ENCODE results near the gene TSNAXIP1. TPM values are rescaled to one million over a fixed set of nuclear protein-coding genes. Genes with fewer than 3 reads are reported as not detected.

Gene TSNAXIP1
- total and polyA plus RNA-seq, 4 donors = 4.1 to 8.7 (median 5.0) TPM

- H3K9me3 ChIP-seq (ENCODE audit: control insufficient read depth in 4 of 4, insufficient read depth in 3 of 4, low read length in 3 of 4) = no peaks in the 10 kb centered on the region
- H3K9ac ChIP-seq (ENCODE audit: insufficient read depth in 1 of 2, low read length in 2 of 2) = no peak overlapping the region
- no peaks in the 10 kb centered on the region for H3K27me3 ChIP-seq (ENCODE audit: control insufficient read depth in 3 of 3, insufficient read depth in 3 of 3, low read length in 2 of 3)
- peaks cover 0 to 5% (median 2%) of the 10 kb centered on the region in 5 donors for H3K4me1 ChIP-seq (ENCODE audit: control insufficient read depth in 5 of 5, insufficient read depth in 5 of 5, low read length in 5 of 5)
- TF ChIP-seq CTCF (IDR thresholded peaks at IDR 0.05; ENCODE audit: control extremely low read depth, extremely low read depth) = no peak
- no peak for ATAC-seq (ENCODE audit: insufficient read depth, low FRiP score)
- H3K27ac ChIP-seq (ENCODE audit: low read depth in 1 of 2, low read length in 1 of 2) = no peak overlapping the region
- H3K36me3 ChIP-seq (ENCODE audit: control insufficient read depth in 4 of 4, insufficient read depth in 4 of 4, low read length in 4 of 4) = no peaks in the 10 kb centered on the region
- DNase-seq = no peak
- 97 to 100% methylated on average over 1 of the region's 1 CpG for WGBS, 2 donors
- no peak overlapping the region for H3K4me3 ChIP-seq
These were observed 5.2 kb downstream of the TSNAXIP1 start for GRCh38 chr16:67811899-67812298.

DNA sequence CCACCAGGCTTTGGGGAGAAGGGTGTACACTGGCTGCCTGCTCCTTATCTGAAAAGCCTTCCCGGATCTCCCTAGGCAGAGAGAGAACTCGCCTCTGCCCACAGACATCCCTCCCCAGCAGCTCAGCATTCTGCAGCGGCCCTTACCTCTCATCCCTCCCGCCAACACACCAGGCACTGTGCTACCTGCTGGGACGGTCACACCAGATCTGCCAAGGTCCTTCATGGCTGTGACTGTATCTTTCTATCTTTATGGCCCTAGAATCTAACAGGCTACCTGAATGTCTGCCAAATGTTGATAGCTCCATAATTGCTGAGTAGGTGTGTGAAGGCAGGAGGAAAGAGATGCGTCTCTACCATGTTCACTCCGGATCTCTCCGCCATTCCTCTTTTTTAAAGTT lies 7.9 kb downstream of the TSNAXIP1 start:
- Histone ChIP-seq H3K4me1 (ENCODE audit: control insufficient read depth in 5 of 5, insufficient read depth in 5 of 5, low read length in 5 of 5) (no peaks in the 10 kb centered on the region), H3K4me3 (no peak overlapping the region)
- TF ChIP-seq CTCF (IDR thresholded peaks at IDR 0.05; ENCODE audit: control extremely low read depth, extremely low read depth) = no peak

GRCh38 chr16:67820608-67821259 lies 14.0 kb downstream of the TSNAXIP1 start:
- H3K9ac ChIP-seq (ENCODE audit: insufficient read depth in 1 of 2, low read length in 2 of 2) = no peak overlapping the region
- no peak overlapping the region for H3K4me3 ChIP-seq
- ATAC-seq (ENCODE audit: insufficient read depth, low FRiP score) (no peak), DNase-seq (no peak)
- no peaks in the 10 kb centered on the region for H3K27me3 ChIP-seq (ENCODE audit: control insufficient read depth in 3 of 3, insufficient read depth in 3 of 3, low read length in 2 of 3)
- H3K27ac ChIP-seq (ENCODE audit: low read depth in 1 of 2, low read length in 1 of 2) = no peak overlapping the region
- TF ChIP-seq CTCF (IDR thresholded peaks at IDR 0.05; ENCODE audit: control extremely low read depth, extremely low read depth) = no peak
- H3K4me1 ChIP-seq (ENCODE audit: control insufficient read depth in 5 of 5, insufficient read depth in 5 of 5, low read length in 5 of 5) = no peaks in the 10 kb centered on the region
- 94 to 95% methylated on average over 11 of the region's 11 CpGs for WGBS, 2 donors
- H3K9me3 ChIP-seq (ENCODE audit: control insufficient read depth in 4 of 4, insufficient read depth in 3 of 4, low read length in 3 of 4) = no peaks in the 10 kb centered on the region
- no peaks in the 10 kb centered on the region for H3K36me3 ChIP-seq (ENCODE audit: control insufficient read depth in 4 of 4, insufficient read depth in 4 of 4, low read length in 4 of 4)

More for the DNA sequence above, 7.9 kb downstream of the TSNAXIP1 start:
- Histone ChIP-seq H3K36me3 (ENCODE audit: control insufficient read depth in 4 of 4, insufficient read depth in 4 of 4, low read length in 4 of 4) (no peaks in the 10 kb centered on the region), H3K27me3 (ENCODE audit: control insufficient read depth in 3 of 3, insufficient read depth in 3 of 3, low read length in 2 of 3) (no peaks in the 10 kb centered on the region), H3K27ac (ENCODE audit: low read depth in 1 of 2, low read length in 1 of 2) (no peak overlapping the region), H3K9me3 (ENCODE audit: control insufficient read depth in 4 of 4, insufficient read depth in 3 of 4, low read length in 3 of 4) (no peaks in the 10 kb centered on the region), H3K9ac (ENCODE audit: insufficient read depth in 1 of 2, low read length in 2 of 2) (no peak overlapping the region)
- DNase-seq = no peak
- WGBS, 2 donors = 90 to 93% methylated on average over 8 of the region's 8 CpGs
- no peak for ATAC-seq (ENCODE audit: insufficient read depth, low FRiP score)

- no peak overlapping the region for H3K4me3 ChIP-seq
- H3K4me1 ChIP-seq (ENCODE audit: control insufficient read depth in 5 of 5, insufficient read depth in 5 of 5, low read length in 5 of 5) = no peaks in the 10 kb centered on the region
- ATAC-seq (ENCODE audit: insufficient read depth, low FRiP score) (no peak), DNase-seq (no peak)
- 95 to 98% methylated on average over 2 of the region's 2 CpGs for WGBS, 2 donors
- no peaks in the 10 kb centered on the region for H3K9me3 ChIP-seq (ENCODE audit: control insufficient read depth in 4 of 4, insufficient read depth in 3 of 4, low read length in 3 of 4)
- H3K27ac ChIP-seq (ENCODE audit: low read depth in 1 of 2, low read length in 1 of 2) = no peak overlapping the region
- no peak for TF ChIP-seq CTCF (IDR thresholded peaks at IDR 0.05; ENCODE audit: control extremely low read depth, extremely low read depth)
- H3K27me3 ChIP-seq (ENCODE audit: control insufficient read depth in 3 of 3, insufficient read depth in 3 of 3, low read length in 2 of 3) = no peaks in the 10 kb centered on the region
- H3K9ac ChIP-seq (ENCODE audit: insufficient read depth in 1 of 2, low read length in 2 of 2) = no peak overlapping the region
- H3K36me3 ChIP-seq (ENCODE audit: control insufficient read depth in 4 of 4, insufficient read depth in 4 of 4, low read length in 4 of 4) = peaks cover 0 to 6% (median 0%) of the 10 kb centered on the region in 4 donors
These were observed 15.8 kb downstream of the TSNAXIP1 start for GRCh38 chr16:67822511-67822910.
